ENCODE data around the gene NUB1.

GRCh38 chr7:151399305-151399601 is 57.6 kb downstream of the NUB1 start:
- TF ChIP-seq CTCF (optimal IDR thresholded peaks at IDR 0.05 in 1 of 3, IDR thresholded peaks at IDR 0.05 in 1 of 3, conservative IDR thresholded peaks at IDR 0.05 in 1 of 3; ENCODE audit: extremely low read depth in 1 of 3, insufficient read depth in 2 of 3, low read length in 3 of 3) (no peak), EZH2 (IDR thresholded peaks at IDR 0.05; ENCODE audit: low read length) (no peak)
